OCI-LY1 (cell line): ENCODE results near the gene STK25.

Experiments used
- CTCF ChIP-seq: fragments of 200-600 bp; sonication (generic), shearing (Covaris generic); IDR thresholded peaks from 2 replicates; pipeline ENCODE4 v1.5.1; 2017; ENCODE audit warnings: mild to moderate bottlenecking, antibody characterized with exemption, low read length, moderate library complexity, mixed read lengths
- EZH2 ChIP-seq: fragments of 200-600 bp; sonication (generic), shearing (Covaris generic); IDR thresholded peaks from 2 replicates; pipeline ENCODE4 v1.8.0; 2017; ENCODE audit warnings: borderline replicate concordance, mixed run types, mild to moderate bottlenecking, antibody characterized with exemption, low read length, moderate library complexity, mixed read lengths

GRCh38 chr2:241534701-241535375 lies 26.5 kb upstream of the STK25 start:
- TF ChIP-seq CTCF, result no peak
- TF ChIP-seq EZH2, result no peak
